MCF 10A (cell line): ENCODE data around the gene KDM2A. TPM values are rescaled to one million over a fixed set of nuclear protein-coding genes. Genes with fewer than 3 reads are reported as not detected.

Source experiments
- BruUV-seq: library from RNA; stranded (reverse); fragments of 400-500 nt; replicated peaks from 2 replicates; lab custom pipeline; 2021; lab: Mats Ljungman, UMichigan
- CTCF ChIA-PET: fragments of 300-600 bp; sonication (Branson Sonifier 250); formaldehyde crosslinking; extraction: SDS; loops from one replicate; lab custom pipeline; 2021; ENCODE audit warnings: antibody characterized with exemption, inconsistent platforms; lab: Yijun Ruan, JAX
- POLR2A ChIA-PET: fragments of 300-600, 350-650 bp; sonication (Branson Sonifier 250); formaldehyde crosslinking; extraction: SDS; loops from one replicate; lab custom pipeline; 2020; ENCODE audit warnings: antibody characterized with exemption, inconsistent platforms; lab: Yijun Ruan, JAX
- DNase-seq: peaks from one replicate; pipeline ENCODE4 v3.0.0-alpha.2; 2018; ENCODE audit not compliant: unreplicated experiment
- H3K27ac Mint-ChIP-seq: one replicate; pipeline ENCODE4 v1.8.0; 2022; ENCODE audit warnings: mild to moderate bottlenecking, low read depth, mixed read lengths; ENCODE audit not compliant: unreplicated experiment
- H3K27me3 Mint-ChIP-seq: one replicate; pipeline ENCODE4 v1.8.0; 2022; ENCODE audit warnings: mixed read lengths; ENCODE audit not compliant: insufficient read depth, unreplicated experiment
- H3K36me3 Mint-ChIP-seq: one replicate; pipeline ENCODE4 v1.8.0; 2022; ENCODE audit warnings: mild to moderate bottlenecking, moderate library complexity, mixed read lengths; ENCODE audit not compliant: insufficient read depth, unreplicated experiment
- H3K4me1 Mint-ChIP-seq: one replicate; pipeline ENCODE4 v1.8.0; 2022; ENCODE audit warnings: mixed read lengths; ENCODE audit not compliant: insufficient read depth, unreplicated experiment
- H3K4me3 Mint-ChIP-seq: one replicate; pipeline ENCODE4 v1.8.0; 2022; ENCODE audit warnings: mild to moderate bottlenecking, moderate library complexity, mixed read lengths; ENCODE audit not compliant: unreplicated experiment
- H3K9me3 Mint-ChIP-seq: one replicate; pipeline ENCODE4 v1.8.0; 2022; ENCODE audit warnings: mixed read lengths; ENCODE audit not compliant: unreplicated experiment
- intact Hi-C: fragments of 100-400 bp; cut with micrococcal nuclease; formaldehyde crosslinking; loops from 2 replicates; pipeline ENCODE4 v1.14.1; 2022
- total RNA-seq: library from RNA; stranded (reverse); gene quantifications from 2 replicates; pipeline ENCODE4 v1.2.3, GENCODE V29; 2022
- TF ChIP-seq, protein P1 (sequence below): fragments of 200-600 bp; IDR thresholded peaks from one replicate; pipeline ENCODE4 v1.8.0; 2022; ENCODE audit warnings: antibody characterized with exemption, mild to moderate bottlenecking; ENCODE audit not compliant: unreplicated experiment

KDM2A gene
- total RNA-seq, 1 experiment from 2014 or later: 63.8 TPM

DNA sequence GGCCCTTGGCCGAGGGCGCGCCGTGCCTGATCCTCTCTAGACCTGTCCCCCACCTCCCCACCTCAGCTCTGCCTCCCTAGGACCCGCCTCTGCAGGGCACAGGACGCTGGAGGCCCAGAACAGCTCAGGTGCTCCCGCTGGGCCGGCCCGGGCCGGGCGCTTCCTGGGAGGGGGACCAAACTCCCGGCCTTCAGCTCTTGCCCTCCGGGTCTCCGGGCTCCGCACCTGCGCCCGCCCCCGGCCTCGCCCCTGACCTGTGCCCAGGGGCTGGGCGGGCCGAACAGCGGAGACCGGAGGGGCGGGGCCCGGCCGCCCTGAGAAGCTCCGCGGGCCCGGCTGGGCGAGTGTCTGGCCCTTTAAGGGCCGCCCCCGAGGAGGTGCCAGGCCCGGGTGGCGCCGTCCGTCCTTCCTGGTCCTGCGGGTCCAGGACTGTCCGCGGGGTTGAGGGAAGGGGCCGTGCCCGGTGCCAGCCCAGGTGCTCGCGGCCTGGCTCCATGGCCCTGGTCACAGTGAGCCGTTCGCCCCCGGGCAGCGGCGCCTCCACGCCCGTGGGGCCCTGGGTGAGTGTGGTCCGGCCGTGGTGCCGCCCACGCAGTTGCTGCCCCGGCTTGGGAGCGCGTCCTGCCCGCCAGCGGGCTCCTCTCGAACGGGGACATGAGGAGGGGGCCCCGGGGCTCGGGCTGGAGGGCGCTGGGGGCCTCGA is 184.2 kb downstream of the KDM2A start, which contains the start of gene SSH3:
TSS of gene SSH3 (plus strand) at position 399 of the 703 bp plus-strand sequence. CDS start at position 495, 96 bp downstream.
- ChIA-PET POLR2A (interaction anchor here (0.6 to 5.7 kb wide), 19 partner anchors 11 to 743 kb away, joined by 3 to 107 read pairs (median 4); partner anchors contain the start of genes ANKRD13D, GRK2, PPP1CA and RAD9A), CTCF (interaction anchor here (0.6 to 1.8 kb wide), 6 partner anchors 10 to 108 kb away, joined by 3 to 5 read pairs (median 4); no protein-coding TSS in a partner anchor)
- TF ChIP-seq, protein P1, sequence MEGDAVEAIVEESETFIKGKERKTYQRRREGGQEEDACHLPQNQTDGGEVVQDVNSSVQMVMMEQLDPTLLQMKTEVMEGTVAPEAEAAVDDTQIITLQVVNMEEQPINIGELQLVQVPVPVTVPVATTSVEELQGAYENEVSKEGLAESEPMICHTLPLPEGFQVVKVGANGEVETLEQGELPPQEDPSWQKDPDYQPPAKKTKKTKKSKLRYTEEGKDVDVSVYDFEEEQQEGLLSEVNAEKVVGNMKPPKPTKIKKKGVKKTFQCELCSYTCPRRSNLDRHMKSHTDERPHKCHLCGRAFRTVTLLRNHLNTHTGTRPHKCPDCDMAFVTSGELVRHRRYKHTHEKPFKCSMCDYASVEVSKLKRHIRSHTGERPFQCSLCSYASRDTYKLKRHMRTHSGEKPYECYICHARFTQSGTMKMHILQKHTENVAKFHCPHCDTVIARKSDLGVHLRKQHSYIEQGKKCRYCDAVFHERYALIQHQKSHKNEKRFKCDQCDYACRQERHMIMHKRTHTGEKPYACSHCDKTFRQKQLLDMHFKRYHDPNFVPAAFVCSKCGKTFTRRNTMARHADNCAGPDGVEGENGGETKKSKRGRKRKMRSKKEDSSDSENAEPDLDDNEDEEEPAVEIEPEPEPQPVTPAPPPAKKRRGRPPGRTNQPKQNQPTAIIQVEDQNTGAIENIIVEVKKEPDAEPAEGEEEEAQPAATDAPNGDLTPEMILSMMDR: no peak
- no TSS peak for BruUV-seq
- intact Hi-C loops: loop anchor here (2.0 kb wide), 1 partner anchor 14 kb away; no protein-coding TSS in a partner anchor
- no peaks in the 10 kb centered on the region for H3K27me3 Mint-ChIP-seq
- peak within 1 kb of the TSS; percentile 70 for H3K4me3 Mint-ChIP-seq
- H3K27ac Mint-ChIP-seq: peak within 1 kb of the TSS; percentile 23
- peaks cover 34% of the 10 kb centered on the region for H3K36me3 Mint-ChIP-seq
- H3K9me3 Mint-ChIP-seq: no peaks in the 10 kb centered on the region
- DNase-seq: peak; percentile 81
- peaks cover 11% of the 10 kb centered on the region for H3K4me1 Mint-ChIP-seq

DNA sequence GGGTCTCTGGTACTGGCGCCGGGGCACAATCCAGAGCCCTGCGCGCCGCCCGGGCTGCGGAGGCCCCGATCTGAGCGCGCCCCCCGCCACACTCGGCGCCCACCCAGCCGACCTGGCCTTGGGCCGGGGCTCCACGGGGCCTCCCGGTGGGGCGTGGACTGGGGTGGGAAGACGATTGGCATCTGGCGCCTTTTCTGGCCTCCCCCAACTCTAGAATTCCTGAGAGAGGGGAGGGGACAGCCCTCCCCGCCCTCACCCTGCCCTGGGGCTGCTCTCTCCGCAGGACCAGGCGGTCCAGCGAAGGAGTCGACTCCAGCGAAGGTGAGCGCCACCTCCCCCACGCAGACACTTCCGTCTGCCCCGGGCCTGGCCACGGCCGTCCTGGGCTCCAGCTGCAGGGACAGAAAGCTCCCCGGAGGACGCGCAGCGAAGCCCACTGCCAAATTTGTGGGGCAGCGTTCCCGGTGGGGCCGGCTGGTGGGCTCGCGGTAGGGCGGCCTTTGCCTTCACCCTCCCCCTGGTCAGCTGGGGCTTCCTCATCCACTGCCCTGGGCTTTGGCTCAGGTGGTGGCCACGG is 184.9 kb downstream of the KDM2A start:
- no peak for DNase-seq
- Mint-ChIP-seq H3K4me1 (peaks cover 11% of the 10 kb centered on the region), H3K27me3 (no peaks in the 10 kb centered on the region), H3K27ac (no peak overlapping the region), H3K36me3 (peaks cover 29% of the 10 kb centered on the region), H3K9me3 (no peaks in the 10 kb centered on the region), H3K4me3 (peak overlapping the region; percentile 70)
- intact Hi-C loops: loop anchor here (2.0 kb wide), 1 partner anchor 13 kb away; no protein-coding TSS in a partner anchor
- TF ChIP-seq, protein P1: no peak
- TSS peak; percentile 16 for BruUV-seq
- CTCF ChIA-PET: interaction anchor here (0.8 to 1.8 kb wide), 6 partner anchors 9 to 42 kb away, joined by 3 to 8 read pairs (median 4); partner anchors contain the start of gene GRK2
- POLR2A ChIA-PET: interaction anchor here (0.6 to 5.7 kb wide), 13 partner anchors 11 to 743 kb away, joined by 3 to 107 read pairs (median 9); partner anchors contain the start of genes ANKRD13D, GRK2 and RHOD

DNA sequence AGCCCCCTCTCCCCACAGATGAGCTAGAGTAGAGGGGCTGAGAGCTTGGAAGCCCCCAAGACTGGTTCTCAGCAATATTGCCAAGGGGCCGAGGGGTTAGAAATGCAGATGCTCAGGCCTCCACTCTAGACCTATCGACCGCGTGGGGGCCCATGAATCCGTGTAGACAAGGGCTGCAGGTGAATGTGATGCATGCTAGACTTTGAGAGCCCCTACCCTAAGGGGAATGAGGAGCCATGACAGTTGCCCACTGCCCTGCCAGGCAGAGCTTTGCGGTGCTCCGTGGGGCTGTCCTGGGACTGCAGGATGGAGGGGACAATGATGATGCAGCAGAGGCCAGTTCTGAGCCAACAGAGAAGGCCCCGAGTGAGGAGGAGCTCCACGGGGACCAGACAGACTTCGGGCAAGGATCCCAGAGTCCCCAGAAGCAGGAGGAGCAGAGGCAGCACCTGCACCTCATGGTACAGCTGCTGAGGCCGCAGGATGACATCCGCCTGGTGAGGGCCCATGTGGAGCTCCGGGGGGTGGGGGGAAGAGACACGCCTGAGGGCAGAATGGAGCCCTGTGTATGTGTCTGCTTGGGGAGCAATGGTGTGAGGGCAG is 185.5 kb downstream of the KDM2A start:
- BruUV-seq: no TSS peak

More for the DNA sequence above, 185.5 kb downstream of the KDM2A start:
- TF ChIP-seq, protein P1: no peak
- intact Hi-C loops: no loop called here
- Mint-ChIP-seq H3K27ac (no peak overlapping the region), H3K4me3 (peak overlapping the region; percentile 70), H3K9me3 (no peaks in the 10 kb centered on the region), H3K27me3 (no peaks in the 10 kb centered on the region), H3K36me3 (peaks cover 31% of the 10 kb centered on the region), H3K4me1 (peaks cover 11% of the 10 kb centered on the region)
- no peak for DNase-seq
- ChIA-PET CTCF (interaction anchor here (0.7 to 1.5 kb wide), 5 partner anchors 9 to 38 kb away, joined by 3 to 8 read pairs (median 3); partner anchors contain the start of genes ANKRD13D and GRK2), POLR2A (interaction anchor here (0.6 to 5.7 kb wide), 5 partner anchors 12 to 232 kb away, joined by 3 to 107 read pairs (median 36); partner anchors contain the start of gene ANKRD13D)
